Measurements from ENCODE around the gene HS3ST4.

HS3ST4 gene

GRCh38 chr16:25691519-25692091, at the start of gene HS3ST4:
TSS of gene HS3ST4 (plus strand) at chr16:25691959.
- no peak for DNase-seq

- DNase-seq, result no peak
Measured at GRCh38 chr16:25643633-25644032, 48.1 kb upstream of the HS3ST4 start.

- DNase-seq, result no peak
Measured at GRCh38 chr16:25656639-25657038, 35.1 kb upstream of the HS3ST4 start.

GRCh38 chr16:25676820-25677219, 14.9 kb upstream of the HS3ST4 start:
- DNase-seq, result no peak

- no peak for DNase-seq
Measured at GRCh38 chr16:25679511-25679910, 12.2 kb upstream of the HS3ST4 start.

GRCh38 chr16:25689137-25689836, 2.5 kb upstream of the HS3ST4 start:
- peak; percentile 31 for DNase-seq

- DNase-seq, result no peak
Measured at GRCh38 chr16:25690552-25691143, 1.1 kb upstream of the HS3ST4 start.

GRCh38 chr16:25692351-25692741, 587 bp downstream of the HS3ST4 start:
- no peak for DNase-seq

GRCh38 chr16:25692742-25693508, 1.2 kb downstream of the HS3ST4 start:
- DNase-seq, result no peak

GRCh38 chr16:25693631-25694030, 1.9 kb downstream of the HS3ST4 start:
- DNase-seq, result no peak

GRCh38 chr16:25699069-25699468, 7.3 kb downstream of the HS3ST4 start:
- DNase-seq, result no peak

GRCh38 chr16:25700547-25700946, 8.8 kb downstream of the HS3ST4 start:
- DNase-seq, result no peak

GRCh38 chr16:25707553-25707952, 15.8 kb downstream of the HS3ST4 start:
- DNase-seq, result no peak

GRCh38 chr16:25707982-25708583, 16.3 kb downstream of the HS3ST4 start:
- no peak for DNase-seq

- DNase-seq, result no peak
Measured at GRCh38 chr16:25709213-25709612, 17.5 kb downstream of the HS3ST4 start.

GRCh38 chr16:25713785-25714570, 22.2 kb downstream of the HS3ST4 start:
- no peak for DNase-seq

GRCh38 chr16:25716186-25716585, 24.4 kb downstream of the HS3ST4 start:
- DNase-seq, result no peak

- DNase-seq, result no peak
Measured at GRCh38 chr16:25721439-25721838, 29.7 kb downstream of the HS3ST4 start.

GRCh38 chr16:25726430-25727098, 34.8 kb downstream of the HS3ST4 start:
- no peak for DNase-seq

GRCh38 chr16:25729188-25729915, 37.6 kb downstream of the HS3ST4 start:
- DNase-seq, result no peak

- DNase-seq, result no peak
Measured at GRCh38 chr16:25730396-25730795, 38.6 kb downstream of the HS3ST4 start.

Measured in SHP77 treated with DMSO at 0.1 percent for 48 hours (cell line).